NCI-H748 treated with DMSO at 0.1 percent for 48 hours (cell line): Measurements from ENCODE around the gene CHST11.

Experiments used
- DNase-seq: peaks from one replicate; lab custom pipeline; 2025; lab: John Stamatoyannopoulos, UW

The CHST11 gene

DNA sequence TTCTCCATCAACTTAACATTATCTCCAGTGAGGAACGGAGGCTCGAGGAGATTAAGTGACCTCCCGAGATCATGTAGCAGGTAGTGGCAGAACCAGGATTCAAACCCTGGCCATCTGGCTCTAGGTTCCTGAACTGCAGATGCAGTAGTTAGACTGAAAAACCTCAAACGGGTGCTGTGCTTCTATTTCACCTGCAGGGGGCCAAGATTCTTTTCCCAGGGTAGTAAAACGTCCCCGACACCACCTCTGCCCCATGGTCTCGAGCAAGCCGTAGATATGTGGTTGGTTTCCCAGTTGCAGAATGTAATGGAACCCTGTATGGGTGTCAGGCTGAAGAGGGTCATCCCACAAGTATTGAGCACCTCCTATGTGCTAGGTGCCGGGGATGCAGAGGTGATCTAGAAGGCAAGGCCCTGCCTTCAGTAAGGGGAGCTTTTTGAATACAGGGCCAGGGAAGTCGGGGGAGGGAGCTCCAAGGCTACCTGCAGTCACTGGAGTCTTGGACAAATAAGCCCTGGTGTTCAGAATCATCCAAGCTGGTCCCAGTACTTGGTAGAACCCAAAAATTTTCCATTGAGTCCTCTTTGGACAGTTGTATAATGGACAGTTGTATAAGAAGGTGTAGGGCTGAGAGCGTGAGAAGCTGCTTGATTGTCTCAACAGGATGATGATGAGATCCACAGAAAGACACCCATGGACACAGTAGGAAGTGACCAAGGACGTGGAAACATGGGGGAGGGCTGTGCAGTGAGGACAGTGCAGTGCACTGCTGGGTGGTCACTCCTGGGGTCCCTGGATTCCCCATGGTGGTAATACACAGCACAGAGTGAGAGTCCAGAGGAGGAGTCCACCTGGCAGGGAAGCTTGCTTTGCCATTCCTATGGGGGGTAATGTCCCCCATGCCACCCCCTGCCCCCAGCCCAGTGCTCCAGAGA lies 197.2 kb downstream of the CHST11 start:
- no peak for DNase-seq

DNA sequence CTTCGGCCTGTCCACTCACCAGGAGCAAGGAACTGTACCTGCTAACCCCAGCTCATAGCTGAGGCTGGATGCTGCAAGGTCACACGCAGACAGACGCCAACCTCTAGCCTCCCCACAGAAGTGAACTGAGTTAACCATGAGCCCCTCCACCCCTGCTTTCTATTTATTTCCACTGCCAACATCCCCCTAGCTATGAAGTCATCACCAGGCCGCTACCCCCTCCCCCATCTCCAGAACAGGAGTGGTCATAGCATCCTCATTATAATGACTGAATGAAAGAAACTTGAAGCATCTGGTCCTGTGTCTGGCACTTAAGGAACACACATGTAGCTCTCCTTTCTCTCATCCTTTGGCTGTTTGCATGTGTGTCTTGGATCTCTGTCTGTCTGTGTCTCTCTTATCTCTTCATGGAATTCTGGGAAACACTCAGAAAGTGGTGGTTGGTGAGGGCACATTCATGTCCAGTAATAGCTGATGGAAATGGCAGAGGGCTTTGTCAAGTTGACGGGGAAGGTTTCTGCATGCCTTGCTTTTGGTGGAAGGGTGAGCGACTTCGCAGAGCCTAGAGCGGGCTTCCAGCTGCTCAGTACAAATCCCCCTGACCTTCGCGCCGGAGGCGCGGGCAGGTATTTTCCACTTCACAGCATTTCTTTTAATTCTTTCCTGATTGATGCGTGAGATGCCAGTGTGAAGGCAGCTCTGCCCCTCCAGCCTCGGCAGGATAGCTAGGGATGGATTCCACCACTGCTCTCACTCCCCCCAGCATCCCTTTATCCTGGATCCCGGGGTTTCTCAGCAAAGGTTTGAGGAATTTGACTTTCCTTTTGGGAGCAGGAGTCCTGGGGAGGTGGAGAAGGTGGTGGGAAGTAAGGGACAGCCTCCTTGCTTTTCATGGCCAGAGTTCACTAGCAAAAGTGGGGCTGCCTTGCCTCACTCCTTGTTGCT lies 198.2 kb downstream of the CHST11 start:
- no peak for DNase-seq

DNA sequence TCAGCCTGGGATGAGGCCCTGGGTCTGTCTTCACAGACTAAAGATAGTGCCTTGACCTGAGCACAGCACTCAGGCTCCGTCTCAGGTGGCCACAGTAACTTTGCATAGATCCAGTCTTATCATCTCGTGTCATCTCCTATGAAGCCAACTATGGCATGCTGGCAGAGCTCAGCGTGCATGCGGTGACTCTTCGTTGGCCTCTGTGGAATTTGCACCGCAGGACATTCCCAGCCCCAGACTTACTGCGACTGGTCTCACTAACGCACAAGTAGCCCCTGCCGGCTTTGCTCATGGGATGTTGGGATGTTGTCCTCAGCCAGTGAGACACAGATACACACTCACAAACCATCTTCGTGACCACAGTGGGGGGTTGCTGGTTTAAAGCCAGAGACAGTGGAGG lies 199.6 kb downstream of the CHST11 start:
- DNase-seq, result no peak

DNA sequence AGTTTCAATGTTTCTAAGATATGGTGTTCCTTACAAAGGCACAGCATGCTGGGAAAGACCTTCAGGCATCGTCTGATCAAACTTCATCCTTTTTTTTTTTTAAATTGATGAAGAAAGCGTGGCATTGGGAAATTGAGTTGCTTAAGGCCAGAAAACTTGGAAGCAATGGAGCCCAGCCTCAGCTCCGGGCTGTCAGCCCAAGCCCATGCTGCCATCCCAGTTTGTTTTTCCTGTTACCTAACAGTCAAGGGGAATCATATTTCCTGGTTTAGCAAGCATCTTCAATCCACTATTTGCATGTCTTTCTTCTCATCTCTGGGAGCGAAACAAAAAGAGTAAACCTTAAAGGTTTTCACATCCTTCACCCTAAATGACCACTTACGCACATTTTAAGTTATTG lies 200.2 kb downstream of the CHST11 start:
- no peak for DNase-seq

DNA sequence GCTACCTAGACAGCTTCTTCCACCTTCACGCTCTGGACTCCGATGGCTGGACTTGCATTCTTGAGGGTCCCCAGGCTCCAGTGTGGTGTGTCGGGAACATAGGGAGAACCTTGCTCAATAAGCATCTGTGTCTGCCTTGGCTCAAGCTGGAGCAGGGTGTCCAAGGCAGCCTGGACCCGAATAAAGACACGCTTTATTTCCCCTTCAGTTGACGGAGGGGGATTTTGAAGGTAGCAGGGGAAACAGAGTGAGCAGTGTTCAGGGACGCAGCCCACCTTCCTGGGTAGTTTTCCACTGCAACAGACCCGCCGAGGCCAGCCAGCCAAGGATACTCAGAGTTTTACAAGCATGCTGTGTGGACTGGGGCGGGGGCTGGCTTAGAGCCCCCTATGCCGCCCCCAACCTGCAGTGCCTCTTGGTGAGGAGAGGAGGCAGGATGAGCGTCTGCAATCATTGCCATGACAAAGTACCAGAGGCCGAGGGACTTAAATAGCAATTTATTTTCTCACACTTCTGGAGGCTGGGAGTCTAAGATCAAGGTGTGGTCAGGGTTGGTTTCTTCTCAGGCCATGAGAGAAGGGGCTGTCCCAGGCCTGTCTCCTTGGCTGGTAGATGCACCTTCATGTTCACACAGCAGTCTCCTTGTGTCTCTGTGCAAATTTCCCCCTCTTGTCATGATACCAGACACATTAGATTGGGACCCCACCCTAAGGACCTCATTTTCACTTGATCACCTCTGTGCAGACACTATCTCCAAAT lies 201.2 kb downstream of the CHST11 start:
- no peak for DNase-seq

DNA sequence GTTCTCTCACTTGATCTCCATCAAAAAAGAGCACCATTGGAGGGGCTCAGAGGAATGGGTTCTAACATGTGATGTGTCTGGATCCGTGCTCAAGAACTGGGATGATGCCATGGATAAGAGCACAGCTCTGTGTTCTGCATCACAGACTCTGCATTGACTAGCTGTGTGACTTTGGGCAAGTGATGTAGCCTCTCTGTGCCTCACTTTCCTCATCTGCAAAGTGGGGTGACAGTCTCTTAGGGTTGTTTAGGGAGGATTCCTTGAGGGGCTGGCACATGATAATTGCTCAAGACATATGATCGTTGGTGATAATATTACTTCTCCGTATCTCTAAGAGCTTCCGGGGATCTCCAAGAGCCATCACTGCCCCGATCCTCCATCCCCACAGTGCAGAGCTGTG lies 202.3 kb downstream of the CHST11 start:
- DNase-seq, result no peak

DNA sequence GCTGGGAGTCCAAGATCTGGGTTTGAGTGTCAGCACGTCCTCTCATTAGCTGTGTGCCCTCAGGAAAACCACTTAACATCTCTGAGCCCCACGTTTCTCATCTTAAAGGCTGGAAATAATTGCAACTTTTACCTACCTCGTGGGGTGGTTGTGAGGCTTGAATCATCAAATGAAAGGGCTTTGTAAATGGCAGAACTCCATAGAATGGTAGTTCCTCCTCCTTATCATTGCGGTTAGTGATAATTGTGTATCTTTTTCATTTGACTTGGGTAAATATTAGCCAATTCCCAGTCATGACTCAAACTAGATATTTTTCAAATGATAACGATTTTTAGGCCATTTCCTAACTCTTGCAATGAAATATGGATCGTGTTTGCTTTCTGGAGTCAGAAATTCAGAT lies 205.5 kb downstream of the CHST11 start:
- DNase-seq, result no peak

DNA sequence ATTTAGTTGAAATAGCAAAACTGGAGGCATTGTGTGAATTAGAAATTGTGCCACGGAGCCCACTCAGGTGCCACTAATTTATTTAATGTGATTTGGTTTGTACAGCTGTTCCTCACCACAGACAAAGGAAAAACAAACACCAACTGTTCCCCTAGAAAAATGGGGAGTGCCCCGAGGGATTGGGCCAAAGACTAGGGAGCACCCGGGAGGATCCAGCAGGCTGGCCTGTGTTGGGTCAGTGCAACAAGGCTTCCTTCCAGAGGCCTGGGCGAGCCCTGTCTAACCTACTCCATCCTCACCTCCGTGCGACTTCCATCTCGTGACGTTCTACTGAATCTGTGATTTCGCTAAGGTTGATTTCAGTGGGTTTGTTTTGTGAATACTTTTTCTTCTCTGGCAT lies 206.2 kb downstream of the CHST11 start:
- DNase-seq, result no peak

DNA sequence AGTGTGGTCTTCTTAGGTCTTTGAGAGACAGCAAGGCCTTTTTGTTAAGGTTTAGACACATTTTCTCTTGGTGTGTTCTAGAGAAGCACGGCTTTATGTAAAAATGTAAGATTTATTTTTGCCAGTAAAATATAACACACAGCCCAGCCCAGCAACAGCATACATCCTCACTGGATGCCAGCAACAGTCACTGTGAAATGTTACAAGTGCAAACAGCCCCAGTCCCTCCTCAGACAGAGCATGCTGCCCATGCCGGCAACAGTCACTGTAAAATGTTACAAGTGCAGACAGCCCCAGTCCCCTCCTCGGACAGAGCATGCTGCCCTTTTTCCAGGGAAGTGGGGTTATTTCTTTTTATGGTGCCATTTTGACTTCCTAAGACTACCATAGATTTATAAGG lies 207.6 kb downstream of the CHST11 start:
- no peak for DNase-seq

DNA sequence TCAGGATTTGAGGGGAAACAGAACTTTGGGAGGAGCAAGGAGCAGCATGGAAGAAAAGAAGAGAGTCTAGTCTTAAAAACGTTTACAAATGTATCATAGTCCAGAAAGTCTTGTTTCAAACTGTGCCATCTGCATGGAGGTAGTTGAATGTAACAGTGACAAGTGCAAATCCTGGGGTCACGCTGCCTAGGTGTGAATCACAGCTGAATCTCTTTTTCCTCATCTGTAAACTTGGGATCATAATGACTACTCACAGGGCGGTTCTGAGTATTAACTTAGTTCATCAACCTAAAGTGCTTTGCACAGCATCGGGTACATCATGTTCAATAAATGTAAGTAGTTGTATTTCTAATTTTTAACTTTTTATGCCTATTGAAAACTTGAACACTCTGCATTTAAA lies 208.5 kb downstream of the CHST11 start:
- no peak for DNase-seq

DNA sequence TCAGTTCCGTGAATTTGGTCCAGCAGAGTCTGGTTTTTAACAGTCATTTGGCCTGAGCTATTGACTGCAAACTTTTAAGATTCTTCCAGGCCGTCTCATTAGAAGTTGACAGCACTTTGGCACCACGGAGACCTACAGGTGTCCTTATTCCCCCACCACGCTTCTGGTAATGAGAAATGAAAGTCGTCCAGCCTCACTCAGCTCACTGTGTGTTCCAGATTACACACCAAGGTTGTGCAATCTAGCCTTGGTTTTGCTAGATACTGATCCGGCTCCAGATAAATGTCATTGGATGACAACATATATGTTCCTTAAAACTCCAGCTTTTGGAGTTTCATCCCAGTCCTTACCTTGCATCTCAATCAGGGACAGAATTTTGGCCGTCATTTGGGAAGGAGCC lies 210.4 kb downstream of the CHST11 start:
- no peak for DNase-seq

DNA sequence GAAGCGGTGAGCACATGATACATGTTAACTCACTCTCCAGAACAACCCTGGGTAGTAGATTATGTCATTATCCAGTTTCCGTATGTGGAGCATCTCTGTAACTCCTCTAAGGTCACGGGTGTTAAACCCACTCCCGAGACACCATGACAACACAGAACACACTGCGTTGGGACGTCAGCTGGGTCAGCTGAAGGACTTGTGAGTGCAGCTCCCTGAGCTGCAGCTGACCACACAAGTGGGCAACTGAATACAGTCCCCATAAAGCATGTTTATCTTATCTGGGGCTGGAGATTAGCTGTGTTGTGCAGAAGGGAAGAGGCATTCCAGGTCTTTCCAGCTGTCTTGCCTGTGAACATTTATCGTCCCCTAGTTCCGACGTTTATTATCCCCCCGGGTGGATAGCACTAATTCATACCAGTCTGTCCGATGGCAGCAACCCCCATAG lies 211.5 kb downstream of the CHST11 start:
- DNase-seq, result no peak

DNA sequence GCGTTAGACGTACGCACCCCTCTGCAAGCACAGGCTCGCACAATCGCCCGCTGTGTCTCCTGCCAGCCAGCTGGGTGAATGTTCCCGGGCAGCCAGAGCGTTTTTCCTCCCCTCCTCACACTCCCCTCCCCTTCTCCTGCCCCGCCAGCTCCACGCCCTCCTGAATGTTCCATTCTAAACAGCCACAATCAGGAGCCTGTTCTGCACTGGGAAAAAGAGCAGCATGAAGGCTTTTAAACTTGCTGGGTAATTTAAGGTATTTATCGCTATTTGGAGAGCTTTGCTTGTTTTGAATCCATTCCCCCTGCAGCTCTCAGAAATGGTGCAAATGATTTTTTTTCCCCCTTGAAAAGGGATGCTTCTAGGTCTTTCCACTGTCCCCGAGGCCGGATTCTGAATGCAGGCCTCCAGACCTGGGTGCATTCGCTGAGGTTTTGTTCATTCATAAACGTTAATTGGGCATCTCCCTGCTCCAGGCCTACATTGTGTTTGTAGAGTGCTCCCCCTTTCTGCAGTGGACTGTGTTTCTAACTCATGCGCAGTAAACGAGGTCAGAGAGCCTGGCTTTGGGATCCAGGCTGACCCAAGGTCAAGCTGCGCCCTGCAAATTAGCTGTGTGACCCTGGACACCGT lies 212.5 kb downstream of the CHST11 start:
- DNase-seq, result peak; percentile 30

DNA sequence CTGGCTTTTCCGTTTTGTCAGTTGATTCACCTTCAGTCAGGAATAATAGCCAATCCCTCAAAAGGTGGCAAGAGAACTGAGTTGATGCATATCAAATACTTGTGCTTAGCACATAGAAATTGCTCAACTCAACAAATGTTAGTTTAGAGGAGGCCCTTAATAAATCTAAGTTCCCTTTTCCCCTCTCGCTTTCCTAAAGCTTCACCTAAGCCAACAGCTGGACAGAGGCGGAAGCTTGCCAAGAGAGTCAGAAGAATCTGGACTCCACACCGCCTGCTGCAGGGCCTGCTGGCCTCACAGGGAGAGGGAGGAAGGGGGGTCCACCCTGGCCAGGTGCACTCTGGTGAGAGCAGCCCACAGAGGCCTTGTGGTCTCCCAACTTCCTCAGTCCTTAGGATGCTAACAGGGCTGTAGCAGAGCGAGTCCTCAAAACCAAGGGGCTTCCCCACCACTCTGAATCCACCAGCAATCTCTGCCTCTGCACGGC lies 213.1 kb downstream of the CHST11 start:
- no peak for DNase-seq

DNA sequence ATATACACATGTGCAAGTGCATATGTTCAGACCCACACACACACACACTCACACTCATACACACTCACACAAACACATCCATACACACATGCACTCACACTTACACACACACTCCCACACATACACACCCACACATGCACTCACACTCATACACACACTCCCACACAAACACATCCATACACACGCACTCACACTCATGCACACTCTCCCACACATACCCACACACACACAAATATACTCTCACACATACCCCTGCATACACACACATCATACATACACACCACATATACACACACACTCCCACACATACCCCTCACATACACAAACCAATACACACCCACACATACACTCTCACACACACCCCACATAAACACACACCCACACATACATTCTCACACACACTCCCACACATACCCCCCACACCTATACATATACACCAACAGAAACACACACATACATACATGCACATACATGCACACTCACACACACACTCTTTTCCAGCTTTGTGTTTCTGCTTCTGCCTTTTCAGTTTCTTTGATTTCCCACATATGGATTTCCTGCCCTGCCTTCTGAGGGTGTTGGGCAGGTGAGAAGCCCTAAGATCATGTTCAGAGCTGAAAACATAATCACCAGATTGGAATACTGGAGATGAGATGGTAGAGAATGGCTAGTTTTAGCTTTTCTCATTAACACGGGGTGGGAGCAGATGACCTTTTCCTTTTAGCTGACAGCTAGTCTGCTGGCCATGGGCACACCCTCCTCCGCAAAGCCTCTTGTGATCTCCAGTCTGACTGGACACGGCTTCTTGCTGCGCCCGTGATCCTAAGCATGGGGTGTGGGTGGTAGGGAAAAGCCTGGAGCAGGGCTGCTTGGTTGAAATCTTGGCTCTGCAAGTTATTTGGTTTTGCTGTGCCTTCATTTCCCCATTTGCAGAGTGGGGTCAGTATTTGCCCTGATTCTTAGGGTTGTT lies 214.0 kb downstream of the CHST11 start:
- DNase-seq, result no peak

DNA sequence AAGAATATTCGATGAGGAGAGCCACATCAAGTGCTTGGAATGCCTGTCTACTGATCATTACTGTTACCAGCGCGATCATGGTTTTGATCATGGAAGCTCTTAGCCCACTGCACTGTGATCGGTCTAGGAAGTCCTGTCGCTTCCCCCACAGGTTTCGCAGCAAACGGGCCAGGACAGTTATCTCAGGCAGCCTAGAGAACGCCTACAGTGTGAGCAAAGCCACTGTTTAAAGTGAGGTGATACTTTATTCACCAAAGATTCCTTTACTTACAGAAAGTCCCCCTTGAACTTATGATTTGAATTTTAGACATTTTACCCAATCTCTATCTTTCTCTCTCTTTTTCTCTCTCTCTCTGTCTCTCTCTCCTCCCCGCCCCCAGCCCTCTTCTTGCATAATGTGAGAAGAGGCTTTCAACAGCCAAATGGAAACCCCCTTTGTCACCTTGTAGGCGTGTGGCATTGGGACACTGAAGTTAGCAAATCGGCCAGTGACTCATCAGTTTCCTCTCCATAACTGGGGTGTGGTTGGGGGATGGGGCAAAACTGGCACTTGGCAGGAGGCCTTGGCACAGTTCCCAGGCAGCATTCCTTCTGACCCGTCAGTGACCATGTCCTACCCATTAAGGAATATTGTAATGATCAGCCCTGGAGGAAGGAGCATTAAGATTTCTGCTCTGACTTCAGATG lies 214.8 kb downstream of the CHST11 start:
- no peak for DNase-seq

DNA sequence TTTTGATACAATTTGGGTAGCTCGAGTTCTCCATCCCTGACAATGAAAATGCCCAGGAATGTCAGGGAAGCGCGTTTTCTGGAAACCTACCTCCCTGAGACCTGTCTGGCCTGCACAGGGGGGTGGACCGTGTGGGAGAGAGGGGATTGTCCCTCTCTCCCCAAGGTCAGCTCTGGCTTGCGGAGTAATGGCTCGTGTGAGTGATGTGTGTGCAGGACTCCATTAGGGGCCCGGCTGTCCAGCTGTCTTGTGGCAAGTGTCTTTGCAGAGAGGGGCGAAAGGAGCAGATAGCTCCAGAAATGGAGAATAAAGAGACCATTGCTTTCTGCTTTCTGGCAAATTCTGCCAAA lies 215.3 kb downstream of the CHST11 start:
- DNase-seq, result no peak

DNA sequence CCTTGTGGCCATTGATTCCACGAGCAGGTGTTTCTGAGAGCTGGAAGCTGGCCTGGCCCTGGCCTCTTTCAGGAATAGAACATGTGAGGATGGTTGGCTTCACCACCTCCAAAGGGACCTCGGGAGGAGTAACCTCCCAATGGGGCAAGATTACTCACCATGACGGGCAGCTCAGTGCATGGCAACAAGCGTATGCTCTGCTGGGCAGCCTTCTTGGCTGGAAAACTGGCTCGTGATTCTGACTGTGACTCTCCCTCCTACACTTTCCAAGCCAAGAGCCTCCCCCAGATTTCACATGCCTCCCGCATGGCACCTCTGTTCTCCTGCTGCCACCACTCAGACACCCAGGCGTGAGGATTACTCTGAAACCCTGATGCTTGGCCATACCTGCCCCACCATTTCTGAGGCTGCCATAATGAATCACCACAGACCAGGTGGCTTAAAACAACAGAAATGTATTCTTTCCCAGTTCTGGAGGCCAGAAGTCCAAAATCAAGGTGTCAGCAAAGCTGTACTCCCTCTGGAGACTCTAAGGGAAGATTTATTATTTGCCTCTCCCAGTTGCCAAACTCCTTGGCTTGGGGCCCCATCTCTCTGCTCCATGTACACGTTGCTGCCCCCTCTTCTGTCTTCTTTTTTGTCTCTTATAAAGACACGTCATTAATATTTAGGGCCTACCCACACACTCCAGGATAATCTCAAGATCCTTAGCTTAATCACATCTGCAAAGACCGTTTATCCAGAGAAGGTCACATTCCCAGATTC lies 215.9 kb downstream of the CHST11 start:
- DNase-seq, result no peak

DNA sequence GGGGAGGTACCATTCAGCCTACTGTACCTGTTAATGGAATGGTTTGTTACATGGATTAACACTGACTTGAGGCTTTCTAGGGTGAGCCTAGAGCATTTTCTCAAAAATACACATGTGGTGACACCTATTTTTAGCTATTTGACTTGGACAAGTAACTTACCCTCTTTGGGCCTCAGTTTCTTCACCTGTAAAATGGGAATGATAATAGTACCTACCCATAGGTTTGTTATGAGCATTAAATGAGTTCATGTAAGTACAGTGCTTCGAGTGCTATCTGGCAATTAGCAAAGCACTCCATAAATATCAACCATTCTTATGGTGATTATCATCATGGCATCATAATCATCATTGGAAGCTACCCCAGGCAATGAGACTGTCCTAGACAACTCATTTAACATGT lies 216.5 kb downstream of the CHST11 start:
- no peak for DNase-seq
